NCI-H1436 (cell line): ENCODE data around the gene COG4.
"Not testable (repeated sequence)": the region's sequence is repeated elsewhere in the genome, so short reads cannot be mapped to it uniquely, and the experiment has no call there.

Experiments used
- DNase-seq: peaks from one replicate; lab custom pipeline; 2025; lab: John Stamatoyannopoulos, UW

The COG4 gene

DNA sequence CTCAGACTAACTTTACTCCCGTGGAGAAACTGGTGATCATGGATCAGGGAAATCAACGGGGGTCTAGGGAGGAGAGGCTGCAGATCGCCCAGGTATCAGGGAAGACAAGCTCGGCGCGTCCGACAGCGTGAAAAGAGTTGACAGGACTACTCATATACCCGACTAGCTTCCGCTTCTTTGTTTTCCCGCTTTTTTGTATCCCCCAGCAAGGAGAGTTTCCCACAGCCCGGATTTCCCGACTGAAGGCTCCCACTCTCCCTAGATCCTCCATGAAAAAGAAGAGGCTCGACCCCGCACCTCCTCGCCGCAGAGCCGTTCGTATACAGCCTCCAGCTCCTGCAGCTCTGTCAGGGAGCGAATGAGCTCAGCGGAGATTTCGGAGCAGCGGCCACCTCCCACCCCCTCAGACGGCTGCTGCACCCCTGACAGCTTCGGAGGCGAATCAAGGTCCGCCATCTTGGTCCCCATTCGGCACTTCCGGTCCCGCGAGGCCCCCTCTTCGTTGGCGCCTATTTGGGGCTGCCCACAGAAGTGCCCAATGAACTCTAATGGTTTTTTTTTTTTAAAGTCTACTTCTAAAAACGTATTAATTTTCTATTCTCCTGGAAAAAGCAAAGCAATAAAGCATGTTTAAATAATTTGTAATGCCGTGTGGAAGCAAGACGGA lies at the start of gene COG4:
TSS of gene COG4 (minus strand) at position 479 of the 667 bp plus-strand sequence. CDS start at position 468, 11 bp downstream.
- DNase-seq: peak; percentile 84

DNA sequence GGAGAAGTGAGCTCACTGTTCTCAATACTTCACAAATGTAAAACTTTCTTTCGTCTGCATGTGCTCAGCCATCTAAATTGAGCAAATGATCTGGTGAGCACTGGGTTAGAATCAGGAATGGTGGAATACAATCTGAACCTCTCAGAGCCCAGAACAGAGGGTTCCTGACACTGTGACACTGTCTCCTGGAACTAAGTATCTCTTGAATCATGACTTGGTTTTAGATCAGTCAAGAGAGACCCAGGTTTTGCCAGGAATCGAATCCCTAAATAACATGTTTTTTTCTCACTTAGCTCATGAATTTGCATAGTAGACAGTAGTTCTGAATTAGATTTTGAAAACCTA lies 49.5 kb upstream of the COG4 start:
- DNase-seq: no peak

DNA sequence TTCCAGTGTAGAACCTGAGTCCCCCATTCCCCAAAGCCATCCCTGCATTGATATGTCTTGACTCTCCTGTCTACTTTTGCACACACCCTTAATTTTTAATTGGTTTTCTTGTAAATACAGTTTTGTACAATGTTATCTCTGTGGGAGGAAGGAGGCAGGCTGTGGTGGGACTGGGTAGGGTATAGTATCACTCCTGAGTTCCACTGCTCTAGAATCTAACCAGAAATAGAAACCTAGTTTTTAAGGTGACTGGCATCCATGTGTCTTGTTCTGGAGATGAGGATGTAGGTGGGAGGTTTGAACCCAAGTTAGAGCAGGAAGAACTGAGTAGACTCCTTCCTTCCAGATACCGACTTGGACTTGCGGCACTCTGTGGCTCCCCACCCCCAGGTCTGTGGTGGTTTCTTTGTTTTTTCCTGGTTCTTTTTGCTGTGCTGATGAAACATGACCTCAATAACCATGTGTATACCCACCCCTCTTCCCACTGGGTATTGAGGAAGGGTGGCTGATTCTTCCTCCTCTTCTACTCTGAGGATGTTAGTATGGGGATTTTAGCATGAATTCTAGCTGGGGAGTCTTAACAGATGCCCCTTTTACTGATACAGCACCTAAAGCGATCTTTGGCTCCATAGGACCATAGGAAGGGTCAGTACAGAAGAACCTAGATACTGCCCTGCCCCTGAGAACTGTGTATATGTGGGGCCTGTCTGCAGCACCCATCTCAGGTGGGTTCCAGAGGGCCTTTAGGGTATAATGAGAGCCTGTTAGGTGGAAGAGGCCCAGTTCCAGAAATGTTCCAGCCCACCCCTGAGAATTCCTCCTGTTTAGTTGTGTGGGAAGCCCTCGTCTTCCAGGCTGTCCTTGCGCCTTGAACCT lies 48.9 kb upstream of the COG4 start:
- no peak for DNase-seq

DNA sequence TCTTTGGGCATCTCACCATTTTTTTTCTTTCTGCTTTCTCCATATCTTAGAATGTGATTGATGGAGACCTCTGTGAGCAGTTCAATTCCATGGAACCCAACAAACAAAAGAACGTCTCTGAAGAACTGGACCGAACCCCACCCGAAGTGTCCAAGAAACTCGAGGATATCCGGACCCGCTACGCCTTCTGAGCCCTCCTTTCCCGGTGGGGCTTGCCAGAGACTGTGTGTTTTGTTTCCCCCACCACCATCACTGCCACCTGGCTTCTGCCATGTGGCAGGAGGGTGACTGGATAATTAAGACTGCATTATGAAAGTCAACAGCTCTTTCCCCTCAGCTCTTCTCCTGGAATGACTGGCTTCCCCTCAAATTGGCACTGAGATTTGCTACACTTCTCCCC lies 48.3 kb upstream of the COG4 start:
- DNase-seq: no peak

DNA sequence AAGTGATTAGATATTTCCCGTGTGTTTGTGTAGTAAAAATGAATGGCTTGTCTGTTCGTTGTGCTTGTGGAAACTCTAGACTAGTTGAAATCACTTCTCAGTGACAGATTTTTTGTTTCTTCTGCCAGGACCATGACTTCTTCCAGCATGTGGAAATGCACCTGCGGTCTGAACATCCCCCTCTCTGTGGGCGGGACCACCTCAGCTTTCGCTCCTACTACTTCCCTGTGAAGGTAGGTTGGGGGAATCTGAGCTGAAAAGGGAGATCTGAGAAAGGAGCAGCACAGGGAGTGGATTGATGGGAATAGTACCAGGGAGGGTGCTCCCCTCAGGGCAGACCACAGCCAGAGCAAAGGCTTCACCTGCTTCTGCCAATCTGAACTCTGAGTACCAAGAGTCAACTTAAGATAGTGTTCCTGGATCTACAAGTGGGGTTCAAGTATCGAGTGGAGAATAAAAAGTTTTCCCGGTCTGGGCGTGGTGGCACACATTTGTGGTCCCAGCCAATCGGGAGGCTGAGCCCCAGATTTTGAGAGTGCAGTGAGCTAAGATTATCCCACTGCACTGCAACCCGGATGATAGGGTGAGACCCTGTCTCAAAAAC lies 47.7 kb upstream of the COG4 start:
- no peak for DNase-seq

DNA sequence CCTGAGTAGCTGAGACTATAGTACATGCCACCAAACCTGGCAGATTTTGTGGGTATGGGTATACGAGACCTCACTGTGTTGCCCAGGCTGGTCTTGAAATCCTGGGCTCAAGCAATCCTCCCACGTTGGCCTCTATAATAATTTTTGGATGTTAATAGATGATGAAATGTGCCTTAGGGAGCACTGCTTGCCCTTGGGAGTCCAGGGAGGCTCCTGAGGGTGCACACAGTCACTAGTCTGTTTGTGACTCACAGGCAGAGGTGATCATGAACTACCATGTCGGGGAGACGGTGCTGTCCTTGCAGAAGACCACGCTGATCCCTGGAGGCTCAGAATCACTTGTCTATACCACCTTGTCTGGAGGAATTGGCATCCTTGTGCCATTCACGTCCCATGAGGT lies 46.4 kb upstream of the COG4 start:
- no peak for DNase-seq

DNA sequence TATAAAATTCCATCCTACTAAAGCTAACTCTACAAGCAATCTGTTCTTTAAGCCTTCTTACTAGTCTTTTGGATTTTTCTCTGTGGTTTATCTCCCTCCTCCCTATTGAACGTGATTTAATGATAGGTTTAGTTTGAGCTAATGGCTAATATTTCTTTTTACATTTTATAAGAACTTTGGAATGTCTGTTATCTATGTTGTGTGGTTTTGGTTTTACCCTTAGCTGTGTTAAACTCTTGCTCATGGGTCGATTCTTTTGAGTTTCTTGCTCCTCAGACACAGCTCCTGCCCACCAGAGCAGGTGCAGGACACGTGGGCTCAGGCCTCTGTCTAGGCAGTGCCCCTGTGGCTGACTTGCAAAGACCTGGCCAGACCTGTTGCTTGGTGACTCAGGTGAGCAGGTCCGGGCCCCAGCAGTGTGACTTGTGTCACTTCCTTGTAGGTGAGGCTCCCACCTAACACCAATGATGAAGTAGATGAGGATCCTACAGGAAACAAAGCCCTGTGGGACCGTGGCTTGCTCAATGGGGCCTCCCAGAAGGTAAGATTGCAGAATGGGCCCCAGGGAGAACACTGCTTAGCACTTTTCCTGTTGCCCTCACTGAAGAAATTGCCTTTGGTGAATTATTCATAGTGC lies 45.4 kb upstream of the COG4 start:
- DNase-seq: no peak

DNA sequence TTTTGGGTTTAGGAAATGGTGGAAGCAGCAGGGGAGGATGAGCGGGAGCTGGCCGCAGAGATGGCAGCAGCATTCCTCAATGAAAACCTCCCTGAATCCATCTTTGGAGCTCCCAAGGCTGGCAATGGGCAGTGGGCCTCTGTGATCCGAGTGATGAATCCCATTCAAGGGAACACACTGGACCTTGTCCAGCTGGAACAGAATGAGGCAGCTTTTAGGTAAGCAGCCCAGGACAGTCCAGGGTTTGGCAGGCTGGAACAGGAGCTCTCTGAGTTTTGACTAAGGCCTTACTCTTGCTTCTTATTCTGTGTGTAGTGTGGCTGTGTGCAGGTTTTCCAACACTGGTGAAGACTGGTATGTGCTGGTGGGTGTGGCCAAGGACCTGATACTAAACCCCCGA lies 41.7 kb upstream of the COG4 start:
- no peak for DNase-seq

DNA sequence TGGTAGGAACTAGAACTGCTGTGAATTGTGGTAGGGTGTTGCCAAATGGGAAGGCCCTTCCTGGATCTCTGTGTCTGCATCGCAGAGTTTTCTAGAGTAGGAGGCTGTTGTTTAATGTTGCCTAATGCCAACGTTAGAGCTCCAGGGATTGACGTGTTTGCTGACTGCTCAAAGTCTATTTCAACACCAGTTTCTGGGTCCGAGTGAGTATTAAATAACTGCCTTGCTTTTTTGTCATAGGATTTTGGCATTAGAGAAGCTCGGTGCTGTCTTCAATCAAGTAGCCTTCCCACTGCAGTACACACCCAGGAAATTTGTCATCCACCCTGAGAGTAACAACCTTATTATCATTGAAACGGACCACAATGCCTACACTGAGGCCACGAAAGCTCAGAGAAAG lies 40.3 kb upstream of the COG4 start:
- no peak for DNase-seq

DNA sequence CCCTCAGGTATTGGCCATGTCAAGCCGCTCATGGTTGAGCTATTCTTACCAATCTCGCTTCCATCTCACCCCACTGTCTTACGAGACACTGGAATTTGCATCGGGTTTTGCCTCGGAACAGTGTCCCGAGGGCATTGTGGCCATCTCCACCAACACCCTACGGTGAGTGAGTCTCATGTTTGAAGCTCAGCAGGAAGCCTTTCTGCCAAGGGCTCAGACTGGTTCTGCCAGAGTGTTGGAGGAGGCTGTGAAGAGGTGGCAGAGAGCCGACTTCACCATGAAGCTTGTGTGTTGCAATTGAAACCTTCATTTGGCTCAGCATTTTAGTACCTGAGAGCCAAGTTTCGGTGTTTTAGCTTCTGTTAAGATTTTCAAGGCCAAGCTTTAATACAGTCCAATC lies 38.3 kb upstream of the COG4 start:
- no peak for DNase-seq

DNA sequence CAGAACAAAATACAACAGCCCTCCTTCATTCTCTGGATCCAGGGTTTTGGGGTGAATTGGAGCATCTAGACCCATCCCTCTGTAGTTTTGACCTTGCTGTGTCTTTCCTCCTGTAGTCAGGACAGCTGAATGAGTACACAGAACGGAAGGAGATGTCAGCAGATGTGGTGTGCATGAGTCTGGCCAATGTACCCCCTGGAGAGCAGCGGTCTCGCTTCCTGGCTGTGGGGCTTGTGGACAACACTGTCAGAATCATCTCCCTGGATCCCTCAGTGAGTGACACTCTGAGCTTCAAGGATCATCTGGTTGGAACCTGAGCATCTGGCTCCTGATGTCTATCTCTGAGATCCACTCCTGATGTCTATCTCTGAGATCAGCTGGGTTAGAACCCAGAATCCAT lies 32.7 kb upstream of the COG4 start:
- no peak for DNase-seq

DNA sequence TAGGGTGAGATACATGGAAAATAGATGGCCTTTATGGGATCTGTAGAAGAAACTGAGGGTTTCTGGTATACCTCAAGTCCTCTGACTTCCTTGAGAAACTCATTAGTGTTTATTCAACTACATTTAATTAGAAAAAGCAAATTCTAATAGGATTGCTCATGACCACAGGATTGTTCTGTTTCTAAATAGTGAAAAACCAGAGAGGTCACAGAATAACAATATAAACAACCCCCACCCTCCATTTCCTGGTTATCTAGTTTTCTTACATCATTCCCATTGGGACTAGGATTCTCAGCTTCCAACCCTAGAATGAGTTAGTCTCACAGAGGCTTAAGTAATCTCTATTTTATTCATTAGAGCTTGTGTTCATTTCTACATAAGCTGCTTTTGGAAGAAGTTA lies 30.3 kb upstream of the COG4 start:
- DNase-seq: no peak

DNA sequence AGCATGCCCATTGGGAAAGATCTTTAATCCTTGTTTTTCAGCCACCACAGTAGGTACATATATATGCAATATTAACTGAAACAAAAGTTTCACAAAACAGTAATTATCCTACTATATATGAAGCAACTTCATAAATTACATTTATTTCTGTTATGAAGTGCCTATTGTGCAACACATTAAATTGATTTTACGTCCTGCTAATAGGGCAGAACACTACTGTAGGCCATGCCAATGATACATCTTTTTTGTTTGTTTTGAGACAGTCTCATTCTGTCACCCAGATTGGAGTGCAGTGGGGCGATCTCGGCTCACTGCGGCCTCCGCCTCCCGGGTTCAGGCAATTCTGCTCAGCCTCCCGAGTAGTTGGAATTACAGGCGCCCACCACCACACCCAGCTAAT lies 29.3 kb upstream of the COG4 start:
- no peak for DNase-seq

DNA sequence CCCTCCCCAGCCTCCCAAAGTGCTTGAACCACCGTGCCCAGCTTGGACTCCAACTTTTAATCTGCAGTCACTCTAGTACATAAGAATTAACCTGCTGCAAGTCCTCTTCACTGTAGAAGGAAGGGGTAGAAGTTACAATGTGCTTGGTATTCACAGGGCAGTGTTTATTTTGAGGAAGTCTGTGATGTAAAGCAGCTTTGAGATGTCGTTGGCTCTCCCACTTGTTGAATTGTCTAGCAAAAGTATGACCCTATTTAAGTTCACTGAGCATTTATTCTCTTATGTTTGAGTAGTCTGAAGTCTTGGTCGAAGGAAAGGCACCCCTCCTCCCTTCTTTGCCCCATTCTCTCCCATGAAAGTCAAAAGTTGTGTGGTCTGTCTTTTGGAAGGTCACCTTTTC lies 28.4 kb upstream of the COG4 start:
- no peak for DNase-seq

DNA sequence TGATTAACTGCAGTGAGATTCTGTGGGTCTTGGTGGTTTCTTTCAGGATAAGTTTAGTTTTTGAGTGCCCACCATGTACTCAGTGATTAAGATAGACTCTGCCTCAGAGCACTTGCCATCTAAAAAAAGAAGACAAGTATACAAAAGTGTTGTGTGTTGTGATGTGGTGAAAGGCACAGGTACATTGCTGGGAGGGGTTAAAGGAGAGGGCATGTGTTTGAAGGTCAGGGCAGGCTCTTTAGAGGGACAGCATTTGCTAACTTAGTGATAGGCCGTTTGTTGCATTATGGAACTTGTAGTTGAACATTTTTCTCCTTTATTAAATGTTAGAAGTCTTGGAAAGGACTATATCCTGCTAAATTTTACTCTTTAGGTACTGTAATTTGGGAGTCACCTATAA lies 26.7 kb upstream of the COG4 start:
- DNase-seq: no peak

DNA sequence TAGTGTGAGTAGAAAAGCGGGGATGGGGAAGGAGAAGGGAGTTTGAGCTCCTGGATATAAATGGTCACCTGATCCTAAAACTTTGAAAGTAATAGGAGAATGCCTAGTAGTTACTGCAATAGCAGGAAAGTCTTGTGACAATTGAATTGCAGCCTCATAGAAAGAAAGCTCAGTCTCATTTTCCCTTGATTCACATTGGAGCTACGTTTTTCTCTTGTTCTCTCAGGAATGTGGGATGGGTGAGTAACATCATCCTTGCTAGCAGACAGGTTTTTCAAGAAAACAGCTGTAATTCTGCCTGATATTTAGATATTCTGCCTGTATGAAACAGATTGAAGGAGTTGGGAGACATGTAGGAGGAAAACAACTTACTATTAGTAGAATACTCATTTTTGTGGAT lies 25.6 kb upstream of the COG4 start:
- DNase-seq: no peak

DNA sequence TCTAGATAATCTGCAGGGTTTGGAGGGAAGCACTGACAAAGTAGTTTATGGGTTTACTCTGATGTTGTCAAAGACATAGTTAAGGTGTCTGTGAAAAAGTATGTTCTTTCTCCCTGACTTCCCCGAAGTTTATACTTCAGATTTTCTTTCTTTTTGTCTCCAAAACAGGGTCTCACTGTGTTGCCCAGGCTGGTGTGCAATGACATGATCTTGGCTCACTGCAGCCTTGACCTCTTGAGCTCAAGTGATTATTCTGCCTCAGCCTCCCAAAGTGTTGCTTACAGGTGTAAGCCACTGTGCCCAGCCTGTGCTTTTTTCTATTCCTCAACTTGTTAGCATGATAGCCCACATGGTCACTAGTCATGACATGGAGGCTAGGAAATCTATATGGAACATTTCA lies 21.2 kb upstream of the COG4 start:
- DNase-seq: no peak

DNA sequence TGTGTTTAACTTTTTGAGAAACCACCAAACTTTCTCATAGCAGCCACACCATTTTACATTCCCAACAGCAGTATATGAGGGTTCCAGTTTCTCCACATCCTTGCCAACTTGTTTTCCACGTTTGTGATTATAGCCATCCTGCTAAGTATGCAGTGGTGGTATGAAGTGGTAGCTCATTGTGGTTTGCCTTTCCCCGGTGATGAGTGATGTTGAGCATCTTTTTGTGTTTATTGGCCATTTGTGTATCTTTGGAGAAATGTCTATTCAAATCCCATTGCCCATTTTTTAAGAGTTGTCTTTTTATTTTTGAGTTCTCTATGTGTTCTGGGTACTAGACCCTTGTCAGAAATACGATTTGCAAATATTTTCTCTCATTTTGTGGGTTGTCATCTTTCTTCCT lies 17.6 kb upstream of the COG4 start:
- DNase-seq: no peak

DNA sequence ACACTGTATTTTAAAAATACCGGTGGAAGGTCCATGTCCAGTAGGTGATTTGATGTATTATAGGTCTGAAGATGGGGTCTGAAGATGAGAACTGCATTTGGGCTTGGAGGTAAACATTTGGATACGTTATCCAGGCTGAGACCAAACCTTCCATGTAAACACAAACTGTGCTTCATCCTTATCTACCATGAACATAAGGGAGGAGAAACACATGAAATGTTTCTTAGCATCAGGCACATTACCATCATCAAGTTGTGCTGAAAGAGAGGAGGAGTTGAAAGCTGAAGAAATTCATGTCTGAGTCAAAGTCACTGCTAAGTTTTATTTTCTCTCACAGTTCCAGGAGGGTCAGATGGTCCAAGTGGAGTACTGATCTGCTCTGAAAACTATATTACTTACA lies 11.6 kb upstream of the COG4 start:
- no peak for DNase-seq

DNA sequence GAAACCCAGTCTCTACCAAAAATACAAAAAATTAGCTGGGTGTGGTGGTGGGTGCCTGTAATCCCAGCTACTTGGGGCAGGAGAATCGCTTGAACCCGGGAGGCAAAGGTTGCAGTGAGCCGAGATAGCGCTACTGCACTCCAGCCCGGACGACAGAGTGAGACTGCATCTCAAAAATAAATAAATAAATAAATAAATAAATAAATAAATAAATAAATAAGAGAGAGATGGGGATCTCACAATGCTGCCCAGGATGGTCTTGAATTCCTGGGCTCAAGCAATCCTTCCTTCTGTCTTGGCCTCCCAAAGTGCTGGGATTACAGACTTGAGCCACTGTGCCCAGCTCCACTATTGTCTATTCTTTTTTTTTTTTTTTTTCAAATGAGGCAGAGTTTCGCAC lies 6.6 kb upstream of the COG4 start:
- DNase-seq: not testable (repeated sequence)

DNA sequence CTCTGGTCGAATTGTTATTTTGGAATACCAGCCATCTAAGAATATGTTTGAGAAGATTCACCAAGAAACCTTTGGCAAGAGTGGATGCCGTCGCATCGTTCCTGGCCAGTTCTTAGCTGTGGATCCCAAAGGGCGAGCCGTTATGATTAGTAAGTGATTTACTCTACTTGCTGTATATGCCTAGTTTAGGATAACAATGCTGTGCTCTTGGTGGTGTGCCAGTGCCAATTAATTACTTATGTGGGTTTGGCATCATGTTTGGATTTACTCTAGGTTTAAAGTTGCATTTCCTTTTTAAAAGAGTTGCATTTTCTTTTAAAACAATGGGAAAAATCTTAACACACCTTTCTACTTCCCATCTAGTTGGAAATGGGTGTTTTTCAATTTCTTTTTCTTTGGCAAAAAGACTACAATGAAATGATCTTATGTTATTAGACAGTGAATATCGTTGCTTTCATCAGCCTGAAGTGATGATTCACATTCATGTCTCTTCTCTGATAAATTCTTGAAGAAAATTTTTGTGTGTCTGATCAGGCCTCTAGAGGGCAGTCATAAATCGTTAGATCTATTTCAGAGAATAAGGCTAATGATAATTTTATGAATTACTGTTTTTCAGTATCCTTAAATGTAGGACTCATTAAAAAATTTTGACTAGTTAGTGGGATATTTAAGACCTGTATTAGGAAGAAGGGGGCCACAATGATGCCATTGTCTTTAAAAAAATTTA lies 5.9 kb upstream of the COG4 start:
- no peak for DNase-seq

DNA sequence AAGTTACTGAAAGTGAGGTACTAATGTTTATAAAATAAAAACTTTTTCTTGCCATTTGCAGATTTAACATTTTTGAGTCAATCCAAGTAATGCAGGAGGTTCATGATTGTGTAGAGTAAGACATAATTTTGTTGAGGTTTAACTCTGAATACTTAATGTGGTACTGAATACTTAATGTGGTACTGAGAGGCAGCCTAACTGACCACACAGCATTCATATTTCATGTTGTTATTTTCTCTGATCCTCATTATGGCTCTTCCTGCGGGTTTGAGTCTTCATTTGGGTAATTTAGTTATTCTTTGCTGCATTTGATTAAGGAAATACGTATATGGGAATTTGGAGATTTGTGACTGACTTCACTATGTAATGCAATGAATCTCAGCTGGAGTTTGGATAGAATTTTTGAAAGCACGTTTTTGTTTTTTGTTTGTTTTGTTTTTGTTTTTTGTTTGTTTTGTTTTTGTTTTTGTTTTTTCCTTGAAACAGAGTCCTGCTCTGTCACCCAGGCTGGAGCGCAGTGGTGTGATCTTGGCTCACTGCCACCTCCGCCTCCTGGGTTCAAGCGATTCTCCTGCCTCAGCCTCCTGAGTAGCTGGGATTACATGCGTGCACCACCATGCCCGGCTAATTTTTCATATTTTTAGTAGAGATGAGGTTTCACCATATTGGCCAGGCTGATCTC lies 4.1 kb upstream of the COG4 start:
- DNase-seq: no peak
